ENCODE data around the gene COPG1.

COPG1 gene

DNA sequence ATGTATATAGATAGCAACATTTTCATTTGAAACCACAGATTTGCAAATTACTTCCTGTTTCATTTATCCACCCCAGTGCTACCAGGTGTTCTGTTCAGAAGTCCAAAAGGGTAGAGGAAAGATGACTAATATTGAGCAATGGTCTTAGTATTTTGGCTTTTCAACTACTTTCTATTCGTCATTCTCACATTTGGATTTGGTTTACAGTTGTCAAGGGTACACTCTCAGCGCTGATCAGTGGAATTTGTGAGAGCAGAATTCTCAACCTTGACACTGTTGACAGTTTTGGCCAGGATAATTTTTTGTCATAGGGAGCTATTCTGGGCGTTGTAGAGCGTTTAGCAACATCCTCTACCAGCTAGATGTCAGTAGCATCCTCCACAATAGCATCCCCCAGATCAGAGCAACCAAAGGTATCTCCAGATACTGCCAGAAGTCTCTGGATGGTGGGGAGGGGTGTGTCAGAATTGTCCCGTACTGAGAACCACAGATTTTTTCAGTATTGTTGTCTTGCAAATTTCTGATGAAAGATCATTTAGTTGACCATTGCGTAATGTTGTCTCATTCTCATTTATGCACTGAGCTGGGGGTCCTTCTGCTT lies 33.4 kb downstream of the COPG1 start:
- H3K4me1 ChIP-seq (ENCODE audit: insufficient read depth, low read length), result peaks cover 10% of the 10 kb centered on the region
- H3K9ac ChIP-seq (ENCODE audit: low read depth, low read length), result no peak overlapping the region
- no peak overlapping the region for H3K4me3 ChIP-seq (ENCODE audit: low read length)
- no peaks in the 10 kb centered on the region for H3K9me3 ChIP-seq (ENCODE audit: insufficient read depth, low read depth, low read length)
- peaks cover 7% of the 10 kb centered on the region; the same call in 1 of the 2 replicates for H3K36me3 ChIP-seq (ENCODE audit: insufficient read depth, low read length)
- WGBS, result 80% methylated on average over 6 of the region's 6 CpGs
- H3K27ac ChIP-seq (ENCODE audit: low read depth, low read length), result no peak overlapping the region
- no peaks in the 10 kb centered on the region for H3K27me3 ChIP-seq (ENCODE audit: insufficient read depth, low read length)

- H3K9me3 ChIP-seq (ENCODE audit: insufficient read depth, low read depth, low read length), result no peaks in the 10 kb centered on the region
- H3K27me3 ChIP-seq (ENCODE audit: insufficient read depth, low read length), result no peaks in the 10 kb centered on the region
- H3K27ac ChIP-seq (ENCODE audit: low read depth, low read length), result no peak overlapping the region
- no peak overlapping the region for H3K4me3 ChIP-seq (ENCODE audit: low read length)
- 96% methylated on average over 2 of the region's 2 CpGs for WGBS
- H3K9ac ChIP-seq (ENCODE audit: low read depth, low read length), result no peak overlapping the region
- H3K36me3 ChIP-seq (ENCODE audit: insufficient read depth, low read length), result peaks cover 28% of the 10 kb centered on the region
- H3K4me1 ChIP-seq (ENCODE audit: insufficient read depth, low read length), result no peaks in the 10 kb centered on the region
These were observed 36.7 kb downstream of the COPG1 start for GRCh38 chr3:129286081-129286480.

GRCh38 chr3:129288446-129288845 lies 39.0 kb downstream of the COPG1 start:
- H3K36me3 ChIP-seq (ENCODE audit: insufficient read depth, low read length), result peaks cover 45% of the 10 kb centered on the region
- H3K27ac ChIP-seq (ENCODE audit: low read depth, low read length), result no peak overlapping the region
- H3K9ac ChIP-seq (ENCODE audit: low read depth, low read length), result no peak overlapping the region
- H3K4me3 ChIP-seq (ENCODE audit: low read length), result no peak overlapping the region
- no peaks in the 10 kb centered on the region for H3K27me3 ChIP-seq (ENCODE audit: insufficient read depth, low read length)
- no peaks in the 10 kb centered on the region for H3K9me3 ChIP-seq (ENCODE audit: insufficient read depth, low read depth, low read length)
- 97% methylated on average over 2 of the region's 3 CpGs for WGBS
- H3K4me1 ChIP-seq (ENCODE audit: insufficient read depth, low read length), result no peaks in the 10 kb centered on the region

GRCh38 chr3:129289201-129289921 lies 40.0 kb downstream of the COPG1 start:
- Histone ChIP-seq H3K27ac (ENCODE audit: low read depth, low read length) (no peak overlapping the region), H3K4me3 (ENCODE audit: low read length) (no peak overlapping the region), H3K9me3 (ENCODE audit: insufficient read depth, low read depth, low read length) (no peaks in the 10 kb centered on the region), H3K27me3 (ENCODE audit: insufficient read depth, low read length) (no peaks in the 10 kb centered on the region), H3K36me3 (ENCODE audit: insufficient read depth, low read length) (peaks cover 53% of the 10 kb centered on the region), H3K4me1 (ENCODE audit: insufficient read depth, low read length) (no peaks in the 10 kb centered on the region), H3K9ac (ENCODE audit: low read depth, low read length) (no peak overlapping the region)
- WGBS, result 96% methylated on average over 4 of the region's 6 CpGs

GRCh38 chr3:129291236-129291886 lies 42.0 kb downstream of the COPG1 start:
- 92% methylated on average over 4 of the region's 4 CpGs for WGBS
- no peaks in the 10 kb centered on the region for H3K9me3 ChIP-seq (ENCODE audit: insufficient read depth, low read depth, low read length)
- H3K27ac ChIP-seq (ENCODE audit: low read depth, low read length), result no peak overlapping the region

DNA sequence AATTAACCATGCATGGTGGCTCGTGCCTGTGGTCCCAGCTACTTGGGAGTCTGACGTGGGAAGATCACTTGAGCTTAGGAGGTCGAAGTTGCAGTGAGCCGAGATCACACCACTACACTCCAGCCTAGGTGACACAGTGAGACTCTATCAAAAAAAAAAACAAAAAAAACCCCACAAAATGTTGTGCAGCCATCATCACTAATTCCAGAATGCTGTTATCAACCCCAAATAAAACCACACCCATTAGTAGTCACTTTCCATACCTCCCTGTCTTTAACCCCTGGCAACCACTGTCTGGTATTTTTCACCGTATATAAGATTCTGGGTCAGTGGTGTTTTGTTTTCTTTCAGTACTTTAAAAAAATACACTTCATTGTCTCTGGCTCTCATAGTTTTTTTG lies 45.9 kb downstream of the COPG1 start:
- Histone ChIP-seq H3K27ac (ENCODE audit: low read depth, low read length) (no peak overlapping the region), H3K9me3 (ENCODE audit: insufficient read depth, low read depth, low read length) (no peaks in the 10 kb centered on the region), H3K27me3 (ENCODE audit: insufficient read depth, low read length) (no peaks in the 10 kb centered on the region), H3K9ac (ENCODE audit: low read depth, low read length) (no peak overlapping the region), H3K4me1 (ENCODE audit: insufficient read depth, low read length) (no peaks in the 10 kb centered on the region), H3K4me3 (ENCODE audit: low read length) (no peak overlapping the region), H3K36me3 (ENCODE audit: insufficient read depth, low read length) (peaks cover 59% of the 10 kb centered on the region)
- 98% methylated on average over 4 of the region's 5 CpGs for WGBS

More at GRCh38 chr3:129291236-129291886, 42.0 kb downstream of the COPG1 start:
- peaks cover 57% of the 10 kb centered on the region for H3K36me3 ChIP-seq (ENCODE audit: insufficient read depth, low read length)
- H3K27me3 ChIP-seq (ENCODE audit: insufficient read depth, low read length), result no peaks in the 10 kb centered on the region
- no peaks in the 10 kb centered on the region for H3K4me1 ChIP-seq (ENCODE audit: insufficient read depth, low read length)
- H3K9ac ChIP-seq (ENCODE audit: low read depth, low read length), result no peak overlapping the region
- no peak overlapping the region for H3K4me3 ChIP-seq (ENCODE audit: low read length)

DNA sequence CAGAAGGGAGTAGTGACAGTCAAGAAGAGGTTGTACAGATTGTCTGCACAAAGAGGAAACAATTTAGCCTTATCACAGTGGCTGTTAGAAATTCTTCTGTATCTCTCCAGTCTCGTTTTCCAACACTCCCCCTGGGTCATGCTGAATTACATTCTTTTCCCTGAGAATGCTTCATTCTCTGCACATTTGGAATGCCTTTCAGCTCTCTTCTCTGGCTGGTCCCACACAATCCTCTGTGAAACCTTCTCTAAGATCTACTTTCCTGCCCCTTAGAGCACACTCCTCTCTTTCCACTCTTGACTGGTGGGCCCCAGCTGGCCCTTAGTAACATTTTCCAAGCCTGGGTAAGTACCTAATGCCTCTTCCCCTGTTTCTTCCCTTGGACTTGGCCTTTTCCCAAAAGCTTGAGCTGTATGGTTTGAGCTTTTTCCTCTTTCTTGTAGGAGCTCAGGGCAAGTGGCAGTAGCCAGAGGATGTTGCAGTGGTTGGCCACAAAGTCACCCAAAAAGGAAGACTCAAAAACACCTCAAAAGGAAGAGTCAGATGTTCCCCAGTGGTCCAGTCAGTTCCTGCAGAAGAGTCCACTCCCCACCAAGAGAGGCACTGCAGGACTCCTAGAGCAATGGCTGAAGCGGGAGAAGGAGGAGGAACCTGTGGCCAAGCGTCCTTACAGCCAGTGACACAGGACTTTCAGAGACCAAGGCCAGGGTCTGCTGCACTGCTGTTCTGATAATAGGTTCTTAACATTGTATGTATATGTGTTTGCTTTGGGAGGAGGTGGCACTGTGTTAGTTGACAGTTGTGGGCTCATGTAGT lies 54.9 kb downstream of the COPG1 start:
- Histone ChIP-seq H3K36me3 (ENCODE audit: insufficient read depth, low read length) (peaks cover 38% of the 10 kb centered on the region), H3K27me3 (ENCODE audit: insufficient read depth, low read length) (no peaks in the 10 kb centered on the region), H3K9me3 (ENCODE audit: insufficient read depth, low read depth, low read length) (no peaks in the 10 kb centered on the region), H3K4me3 (ENCODE audit: low read length) (no peak overlapping the region), H3K4me1 (ENCODE audit: insufficient read depth, low read length) (peaks cover 15% of the 10 kb centered on the region), H3K27ac (ENCODE audit: low read depth, low read length) (peak overlapping the region; percentile 39; the same call in 1 of the 2 replicates), H3K9ac (ENCODE audit: low read depth, low read length) (no peak overlapping the region)
- 89% methylated on average over 3 of the region's 3 CpGs for WGBS

DNA sequence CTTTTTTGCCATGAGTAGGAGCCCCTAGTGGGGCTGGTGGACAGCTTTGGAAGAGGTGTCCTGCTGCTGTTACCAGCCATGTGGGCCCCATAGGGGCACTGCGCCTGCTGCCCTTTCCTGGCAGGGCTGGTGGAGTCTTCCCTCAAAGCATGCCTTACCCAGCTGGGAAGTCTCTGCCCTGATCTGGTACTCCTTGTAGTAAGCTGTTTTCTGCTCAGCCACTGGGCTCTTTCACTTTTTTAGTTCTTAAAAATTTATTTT lies 55.5 kb downstream of the COPG1 start:
- H3K4me3 ChIP-seq (ENCODE audit: low read length), result no peak overlapping the region
- 91% methylated on average over 1 of the region's 1 CpG for WGBS
- peak overlapping the region; percentile 39; the same call in 1 of the 2 replicates for H3K27ac ChIP-seq (ENCODE audit: low read depth, low read length)
- H3K9ac ChIP-seq (ENCODE audit: low read depth, low read length), result no peak overlapping the region
- no peaks in the 10 kb centered on the region for H3K9me3 ChIP-seq (ENCODE audit: insufficient read depth, low read depth, low read length)
- peaks cover 37% of the 10 kb centered on the region for H3K36me3 ChIP-seq (ENCODE audit: insufficient read depth, low read length)
- H3K27me3 ChIP-seq (ENCODE audit: insufficient read depth, low read length), result no peaks in the 10 kb centered on the region
- peaks cover 15% of the 10 kb centered on the region for H3K4me1 ChIP-seq (ENCODE audit: insufficient read depth, low read length)

DNA sequence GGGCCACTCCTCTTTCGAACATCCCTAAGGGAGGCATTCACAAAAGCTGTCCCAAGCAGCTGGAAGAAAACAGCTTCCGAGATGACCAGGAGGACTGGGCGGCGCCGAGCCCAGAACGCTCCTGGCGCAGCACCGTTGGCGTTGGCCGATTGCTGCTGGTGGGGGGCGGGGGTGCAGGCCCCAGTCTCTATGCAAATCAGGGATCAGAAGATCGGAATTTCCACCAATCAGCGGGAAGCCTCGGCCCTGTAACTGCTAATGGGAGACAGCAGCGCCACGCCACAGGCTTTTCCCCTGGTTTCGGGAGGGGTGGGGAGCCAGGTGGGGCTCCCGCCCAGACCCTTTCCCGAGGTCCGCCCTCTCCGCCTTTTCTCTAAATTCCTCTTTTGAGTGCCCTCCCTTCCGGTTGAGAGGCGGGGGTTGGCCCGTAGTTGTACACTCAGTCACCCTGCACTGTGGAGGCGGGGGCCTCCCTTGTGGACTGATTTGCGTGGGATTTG lies 56.2 kb downstream of the COPG1 start:
- H3K36me3 ChIP-seq (ENCODE audit: insufficient read depth, low read length), result peaks cover 32% of the 10 kb centered on the region
- peaks cover 19% of the 10 kb centered on the region for H3K4me1 ChIP-seq (ENCODE audit: insufficient read depth, low read length)
- WGBS, result 2% methylated on average over 24 of the region's 26 CpGs
- no peaks in the 10 kb centered on the region for H3K9me3 ChIP-seq (ENCODE audit: insufficient read depth, low read depth, low read length)
- H3K9ac ChIP-seq (ENCODE audit: low read depth, low read length), result peak overlapping the region; percentile 7; the same call in 1 of the 2 replicates
- H3K4me3 ChIP-seq (ENCODE audit: low read length), result peak overlapping the region; percentile 31
- H3K27me3 ChIP-seq (ENCODE audit: insufficient read depth, low read length), result no peaks in the 10 kb centered on the region
- H3K27ac ChIP-seq (ENCODE audit: low read depth, low read length), result peak overlapping the region; percentile 69

DNA sequence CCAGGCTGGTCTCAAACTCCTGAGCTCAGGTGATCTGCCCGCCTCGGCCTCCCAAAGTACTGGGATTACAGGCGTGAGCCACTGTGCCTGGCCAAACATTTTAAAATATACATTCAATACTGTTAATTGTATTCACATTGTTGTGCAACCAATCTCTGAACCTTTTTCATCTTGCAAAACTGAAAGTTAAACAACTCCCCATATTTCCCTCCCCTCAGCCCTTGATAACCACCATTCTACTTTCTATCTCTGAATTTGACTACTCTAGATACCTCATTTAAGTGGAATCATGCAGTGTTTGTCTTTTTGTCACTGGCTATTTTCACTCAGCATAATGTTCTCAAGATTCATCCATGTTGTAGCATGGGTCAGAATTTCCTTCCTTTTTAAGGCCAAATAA lies 59.2 kb downstream of the COPG1 start:
- Histone ChIP-seq H3K9me3 (ENCODE audit: insufficient read depth, low read depth, low read length) (no peaks in the 10 kb centered on the region), H3K27ac (ENCODE audit: low read depth, low read length) (no peak overlapping the region), H3K9ac (ENCODE audit: low read depth, low read length) (no peak overlapping the region), H3K36me3 (ENCODE audit: insufficient read depth, low read length) (peaks cover 10% of the 10 kb centered on the region), H3K4me1 (ENCODE audit: insufficient read depth, low read length) (peaks cover 19% of the 10 kb centered on the region), H3K4me3 (ENCODE audit: low read length) (no peak overlapping the region), H3K27me3 (ENCODE audit: insufficient read depth, low read length) (no peaks in the 10 kb centered on the region)
- 93% methylated on average over 3 of the region's 3 CpGs for WGBS

All from HUES64 (cell line).